DLD1 (cell line): Measurements from ENCODE around the gene ONECUT3.

Experiments
- in situ Hi-C: cut with HindIII; loops from 2 replicates; pipeline ENCODE4 v1.10.0; 2017; ENCODE audit warnings: low sequenced_read_pairs

ONECUT3 gene

GRCh38 chr19:1767464-1767933, 14.2 kb downstream of the ONECUT3 start:
- in situ Hi-C loops, result no loop called here

- in situ Hi-C loops, result no loop called here
These were observed 14.9 kb downstream of the ONECUT3 start for GRCh38 chr19:1768248-1768647.

DNA sequence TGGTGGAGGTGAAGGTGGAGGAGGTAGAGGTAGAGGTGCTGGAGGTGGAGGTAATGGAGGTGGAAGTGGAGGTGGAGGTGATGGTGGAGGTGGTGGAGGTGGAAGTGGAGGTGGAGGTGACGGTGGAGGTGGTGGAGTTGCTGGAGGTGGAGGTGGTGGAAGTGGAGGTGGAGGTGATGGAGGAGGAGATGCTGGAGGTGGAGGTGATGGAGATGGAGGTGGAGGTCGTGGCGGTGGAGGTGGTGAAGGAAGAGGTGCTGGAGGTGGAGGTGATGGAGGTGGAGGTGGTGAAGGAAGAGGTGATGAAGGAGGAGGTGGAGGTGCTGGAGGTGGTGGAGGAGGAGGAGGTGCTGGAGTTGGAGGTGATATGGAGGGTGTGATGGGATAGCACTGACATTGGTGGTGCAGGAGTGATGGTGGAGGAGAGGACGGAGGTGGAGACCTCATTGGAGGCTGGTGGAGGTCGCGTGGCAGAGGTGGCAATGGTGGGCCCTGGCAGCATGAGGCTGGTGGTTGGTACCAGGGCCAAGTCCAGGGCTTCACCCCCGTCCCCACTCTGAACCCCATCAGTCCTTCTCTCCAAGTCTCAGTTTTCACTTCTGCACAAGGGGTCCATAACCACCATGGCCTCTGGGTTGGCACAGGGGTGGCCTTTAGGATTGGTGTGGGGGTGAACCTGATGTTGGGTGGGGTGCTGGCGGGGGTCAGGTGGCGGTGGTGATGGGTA, 15.8 kb downstream of the ONECUT3 start:
- in situ Hi-C loops, result no loop called here

DNA sequence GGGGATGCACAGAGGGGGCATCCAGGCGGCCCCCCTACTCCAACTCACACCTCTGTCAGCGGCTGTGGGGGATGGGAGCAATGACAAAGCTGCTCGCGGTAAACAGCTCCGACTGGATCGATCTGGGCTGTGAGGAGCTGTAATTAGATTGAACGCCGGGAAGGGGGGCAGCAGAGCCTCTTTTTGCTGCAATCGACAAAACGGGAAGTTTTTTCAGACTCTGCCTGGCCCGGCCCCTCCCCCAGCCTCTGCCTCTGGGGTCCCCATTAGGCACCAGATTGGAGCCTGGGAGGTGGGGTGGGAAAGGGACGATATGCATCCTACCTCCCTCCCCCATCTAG, 16.3 kb downstream of the ONECUT3 start:
- in situ Hi-C loops, result no loop called here

DNA sequence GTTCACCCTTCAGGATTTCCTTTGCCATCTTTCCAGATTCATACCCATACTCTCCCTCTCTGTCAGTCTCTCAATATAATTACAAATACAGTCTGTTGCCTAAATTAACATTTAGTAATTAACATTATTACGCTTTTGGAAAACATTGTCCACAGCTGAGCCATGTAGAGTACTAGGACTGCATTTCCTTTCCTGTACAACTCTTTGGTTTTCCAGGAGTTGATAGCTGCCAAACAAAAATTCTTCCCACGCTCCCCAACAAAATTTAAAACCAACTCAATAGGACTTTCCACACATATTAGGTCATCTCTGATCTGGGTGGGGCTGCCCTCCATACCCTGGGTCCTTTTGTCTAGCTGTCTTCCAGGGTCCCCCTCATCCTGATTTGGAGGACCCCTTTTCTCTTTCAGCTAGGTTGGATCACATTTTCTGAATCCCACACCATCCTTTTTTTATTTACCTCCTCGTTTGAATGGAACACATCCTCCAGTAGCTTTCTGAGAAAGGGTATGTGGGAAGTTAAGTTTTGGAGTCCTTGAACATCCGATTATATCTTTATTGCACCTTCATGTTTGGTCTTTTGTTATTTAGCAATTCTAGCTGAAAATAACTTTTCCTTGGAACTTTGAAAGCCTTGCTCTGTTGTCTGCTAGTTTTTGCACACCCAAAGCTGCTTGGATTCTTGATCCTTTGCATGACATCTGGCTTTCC, 17.7 kb downstream of the ONECUT3 start:
- in situ Hi-C loops, result no loop called here

- in situ Hi-C loops, result no loop called here
These were observed 19.9 kb downstream of the ONECUT3 start for GRCh38 chr19:1773184-1773583.

DNA sequence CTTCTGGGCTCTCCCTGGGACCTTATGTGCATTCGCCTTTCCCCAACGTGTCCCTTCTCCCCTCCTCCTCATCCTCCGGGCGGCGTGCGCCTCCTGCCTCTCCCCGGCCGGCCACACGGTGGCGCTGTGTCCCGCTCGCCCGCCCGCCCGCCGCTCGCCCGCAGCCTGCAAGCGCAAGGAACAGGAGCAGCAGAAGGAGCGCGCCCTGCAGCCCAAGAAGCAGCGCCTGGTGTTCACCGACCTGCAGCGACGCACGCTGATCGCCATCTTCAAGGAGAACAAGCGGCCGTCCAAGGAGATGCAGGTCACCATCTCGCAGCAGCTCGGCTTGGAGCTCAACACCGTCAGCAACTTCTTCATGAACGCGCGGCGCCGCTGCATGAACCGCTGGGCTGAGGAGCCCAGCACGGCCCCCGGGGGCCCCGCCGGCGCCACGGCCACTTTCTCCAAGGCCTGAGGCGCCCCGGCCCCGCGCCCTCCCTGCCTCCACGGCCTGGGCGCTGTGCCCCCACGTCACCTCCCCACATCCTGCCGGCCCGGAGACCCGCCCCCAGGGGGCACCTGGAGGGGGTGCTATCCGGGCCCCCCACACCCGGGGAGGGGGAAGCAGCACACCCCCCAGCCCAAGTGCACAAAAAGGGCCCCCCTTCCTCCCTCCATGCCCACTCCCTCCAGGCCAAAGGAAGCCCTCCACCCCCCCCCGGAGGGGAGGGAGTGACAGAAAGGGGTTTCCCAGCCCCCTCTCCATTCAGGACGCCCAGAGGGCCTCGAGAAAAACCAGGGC, 21.9 kb downstream of the ONECUT3 start:
- in situ Hi-C loops, result no loop called here

- in situ Hi-C loops, result no loop called here
These were observed 22.8 kb downstream of the ONECUT3 start for GRCh38 chr19:1775951-1776605.

DNA sequence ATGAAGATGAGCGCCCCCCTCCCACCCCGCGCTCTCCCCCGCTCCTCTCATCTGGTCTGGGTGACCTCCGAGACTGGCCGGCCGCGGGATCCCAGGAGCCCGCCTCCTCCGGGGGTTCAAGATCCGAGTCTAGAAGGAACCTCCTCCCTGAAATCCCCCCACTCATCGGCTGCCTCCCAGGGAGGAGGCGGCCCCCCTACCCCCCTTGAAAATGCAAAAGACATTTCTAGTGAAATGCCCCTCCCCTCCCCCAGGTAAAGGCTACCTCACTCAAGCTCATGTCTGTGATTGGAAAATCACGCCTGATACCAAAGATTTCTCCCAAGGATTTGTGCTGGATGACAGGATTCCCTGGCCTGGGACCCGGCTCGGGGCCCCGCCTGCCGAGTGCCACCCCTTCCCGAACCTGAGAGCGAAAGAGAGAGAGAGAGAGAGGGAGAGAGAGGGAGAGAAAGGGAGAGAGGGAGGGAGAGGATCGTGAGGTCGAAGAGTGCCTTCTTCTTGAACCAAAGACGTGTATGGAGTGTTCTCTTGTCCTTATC, 23.4 kb downstream of the ONECUT3 start:
- in situ Hi-C loops, result no loop called here

- in situ Hi-C loops, result no loop called here
These were observed 23.8 kb downstream of the ONECUT3 start for GRCh38 chr19:1777149-1777548.

- in situ Hi-C loops, result no loop called here
These were observed 26.3 kb downstream of the ONECUT3 start for GRCh38 chr19:1779574-1779973.

DNA sequence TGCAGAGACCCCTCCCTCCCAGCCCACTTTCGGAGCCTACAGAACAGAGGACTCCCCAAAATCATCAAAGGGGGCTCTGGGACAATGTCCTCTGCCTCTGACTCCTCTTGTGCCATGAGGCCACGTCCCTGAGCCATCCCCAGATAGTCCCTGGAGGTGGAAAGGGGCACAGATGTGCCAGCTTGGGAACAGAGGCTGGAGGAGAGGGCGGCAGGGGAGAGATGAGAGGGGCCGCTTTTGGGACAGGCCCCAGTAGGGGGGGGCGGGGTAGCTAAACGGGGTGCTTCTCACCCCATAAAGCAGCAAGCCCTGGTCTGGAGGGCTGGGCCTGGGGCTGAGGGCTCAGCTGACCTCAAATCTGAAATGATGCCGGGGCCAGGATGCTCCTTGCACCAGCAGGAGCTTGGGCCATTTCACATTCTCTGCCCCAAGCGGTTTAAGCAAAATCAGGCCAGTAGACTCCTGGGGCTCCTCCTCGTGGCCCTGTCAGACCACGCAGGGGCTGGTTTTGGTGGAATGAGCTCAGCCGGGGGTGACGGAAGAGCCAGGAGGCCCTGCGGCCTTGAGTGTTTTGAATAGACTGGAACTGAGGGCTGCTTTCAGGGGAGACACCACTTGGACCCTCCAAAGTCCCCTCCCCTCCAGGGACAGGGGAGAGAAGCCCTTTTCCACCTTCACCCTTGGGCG, 27.1 kb downstream of the ONECUT3 start:
- in situ Hi-C loops, result no loop called here

DNA sequence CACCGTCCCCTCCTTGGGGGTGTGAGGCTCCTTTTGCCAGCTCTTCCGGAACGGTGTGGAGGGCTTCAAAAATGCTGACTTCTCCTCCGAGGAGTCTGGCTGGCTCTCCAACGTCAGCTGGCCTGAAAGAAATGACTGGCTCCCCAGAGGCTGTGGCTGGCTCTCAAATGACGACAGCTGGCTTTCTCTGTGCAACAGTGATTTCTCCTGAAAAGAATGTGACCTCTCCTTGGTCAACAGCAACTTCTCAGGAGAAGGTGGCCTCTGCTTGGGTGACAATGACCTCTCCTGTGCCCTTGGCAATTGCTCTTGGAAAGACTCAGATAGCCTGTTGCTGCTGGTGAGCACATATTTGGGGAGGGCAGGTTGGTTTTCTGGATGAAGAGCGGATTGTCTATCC, 29.2 kb downstream of the ONECUT3 start:
- in situ Hi-C loops, result no loop called here

- in situ Hi-C loops, result no loop called here
These were observed 30.0 kb downstream of the ONECUT3 start for GRCh38 chr19:1783354-1783753.

DNA sequence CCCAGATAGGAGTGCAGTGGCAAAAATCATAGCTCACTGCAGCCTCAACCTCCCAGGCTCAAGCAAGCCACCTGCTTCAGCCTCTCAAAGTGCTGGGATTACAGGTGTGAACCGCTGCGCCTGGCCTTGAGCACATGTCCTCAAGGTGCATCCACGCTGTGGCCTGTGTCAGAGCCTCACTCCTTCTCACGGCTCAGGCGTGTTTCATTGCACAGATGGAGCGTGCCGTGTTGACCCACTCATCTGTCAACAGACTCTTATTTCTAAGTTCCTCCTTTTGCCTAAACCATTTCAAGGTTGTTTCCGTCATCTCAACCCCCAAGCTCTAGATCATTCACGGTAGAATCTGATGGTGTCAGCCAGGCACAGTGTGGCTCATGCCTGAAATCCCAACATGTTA, 30.6 kb downstream of the ONECUT3 start:
- in situ Hi-C loops, result no loop called here

DNA sequence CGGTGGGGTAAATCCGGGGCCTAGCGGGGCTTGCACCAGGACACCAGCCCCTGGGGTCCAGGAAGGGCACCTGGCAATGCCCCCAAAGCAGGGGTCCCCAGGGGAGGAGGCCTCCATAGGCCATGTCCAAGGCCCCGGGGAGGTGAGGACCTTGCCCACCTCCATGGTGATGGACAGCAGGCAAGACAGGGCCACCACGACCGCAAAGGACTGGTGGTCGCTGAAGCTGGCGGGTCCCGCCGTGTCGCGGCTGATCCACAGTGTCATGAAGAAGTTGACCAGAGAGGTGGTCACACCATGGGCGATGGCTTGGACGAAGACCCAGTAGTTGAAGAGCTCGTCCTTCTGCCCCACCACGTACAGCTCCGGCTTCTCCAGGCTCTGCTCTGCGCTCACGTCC, 32.0 kb downstream of the ONECUT3 start:
- in situ Hi-C loops, result no loop called here

GRCh38 chr19:1786668-1787067, 33.4 kb downstream of the ONECUT3 start:
- in situ Hi-C loops, result no loop called here

DNA sequence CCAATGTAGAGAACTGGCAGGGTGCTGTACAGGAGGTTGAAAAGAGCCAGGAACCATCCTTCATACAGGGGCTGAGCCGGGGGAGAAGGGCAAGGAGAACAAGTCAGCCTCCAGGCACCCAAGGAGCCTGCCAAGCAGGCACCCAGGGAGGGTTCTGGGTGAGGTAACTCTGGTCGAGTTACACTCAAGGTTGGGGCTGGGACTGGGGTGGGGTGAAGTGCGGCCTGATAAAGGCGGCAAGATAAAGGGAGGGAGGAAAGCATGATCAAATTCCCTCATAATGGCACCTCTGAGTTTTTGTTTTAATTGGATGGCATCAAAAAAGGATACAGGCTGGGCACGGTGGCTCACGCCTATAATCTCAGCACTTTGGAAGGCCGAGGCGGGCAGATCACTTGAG, 33.8 kb downstream of the ONECUT3 start:
- in situ Hi-C loops, result no loop called here

DNA sequence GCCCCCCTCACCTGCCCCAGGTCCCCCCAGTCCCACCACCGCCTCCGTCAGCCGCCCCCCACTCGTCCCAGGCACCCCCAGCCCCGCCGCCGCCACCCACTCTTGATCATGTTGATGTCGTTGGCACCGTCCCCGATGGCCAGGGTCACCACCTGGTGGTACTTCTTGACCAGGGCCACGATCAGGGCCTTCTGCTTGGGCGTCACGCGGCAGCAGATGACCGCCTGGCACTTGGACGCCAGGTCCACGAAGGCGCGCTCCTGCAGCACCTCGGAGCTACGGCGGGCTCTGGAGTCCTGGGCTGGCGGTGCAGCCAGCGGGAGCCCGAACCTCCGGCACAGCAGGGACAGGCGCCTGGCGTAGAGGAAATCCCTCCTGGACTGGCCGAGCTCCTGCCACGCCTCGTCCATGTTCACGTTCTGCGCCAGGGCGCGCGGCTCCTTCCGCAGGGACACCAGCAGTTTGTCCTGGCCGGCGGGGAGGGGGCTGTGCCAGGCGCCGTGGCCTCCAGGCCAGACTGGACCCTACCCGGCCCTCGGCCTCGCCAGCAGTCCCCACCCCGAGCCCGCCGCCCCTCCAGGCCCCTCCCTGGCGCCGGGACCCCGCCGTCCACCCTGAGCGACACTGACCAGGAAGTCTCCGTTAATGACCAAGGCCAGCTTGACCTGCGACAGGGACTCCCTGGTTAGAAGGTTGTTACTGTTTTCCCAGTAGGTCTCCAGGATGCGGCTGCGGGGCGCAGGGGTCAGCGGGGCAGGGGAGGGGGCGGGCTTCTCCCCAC, 36.1 kb downstream of the ONECUT3 start:
- in situ Hi-C loops, result no loop called here
